Hepatocyte (in vitro differentiated cells): ENCODE data around the gene MTHFD1L. TPM values are rescaled to one million over a fixed set of nuclear protein-coding genes. Genes with fewer than 3 reads are reported as not detected.
A peak's percentile ranks its signal among the peaks of the same experiment; 100 is the strongest.

Experiments used
- DNase-seq: peaks from one replicate; pipeline ENCODE4 v3.0.0-alpha.2; 2016; ENCODE audit warnings: low spot score
- H2AFZ ChIP-seq: fragments of 200-600 bp; sonication (generic); 2 replicates; pipeline ENCODE4 v1.6.0; 2016; ENCODE audit warnings: antibody characterized with exemption, mild to moderate bottlenecking
- H3K27ac ChIP-seq: fragments of 200-600 bp; sonication (generic); 2 replicates; pipeline ENCODE4 v1.5.1; 2016; ENCODE audit warnings: mild to moderate bottlenecking
- H3K27me3 ChIP-seq: fragments of 200-600 bp; sonication (generic); 2 replicates; pipeline ENCODE4 v1.6.1; 2016
- H3K36me3 ChIP-seq: fragments of 200-600 bp; sonication (generic); replicated peaks from 2 replicates; pipeline ENCODE4 v1.5.1; 2016; ENCODE audit warnings: low read depth; ENCODE audit not compliant: insufficient read depth
- H3K4me1 ChIP-seq: fragments of 200-600 bp; sonication (generic); 2 replicates; pipeline ENCODE4 v1.5.1; 2016; ENCODE audit warnings: mild to moderate bottlenecking, moderate library complexity; ENCODE audit not compliant: insufficient read depth
- H3K4me2 ChIP-seq: fragments of 200-600 bp; sonication (generic); 2 replicates; pipeline ENCODE4 v1.6.0; 2016
- H3K4me3 ChIP-seq: fragments of 200-600 bp; sonication (generic); 2 replicates; pipeline ENCODE4 v1.5.1; 2016; ENCODE audit warnings: mild to moderate bottlenecking
- H3K79me2 ChIP-seq: fragments of 200-600 bp; sonication (generic); 2 replicates; pipeline ENCODE4 v1.6.0; 2017; ENCODE audit warnings: mild to moderate bottlenecking
- H3K9me2 ChIP-seq: fragments of 200-600 bp; sonication (generic); replicated peaks from 2 replicates; pipeline ENCODE4 v1.6.0; 2017; ENCODE audit warnings: mild to moderate bottlenecking; ENCODE audit not compliant: insufficient read depth
- H3K9me3 ChIP-seq: fragments of 200-600 bp; sonication (generic); 2 replicates; pipeline ENCODE4 v1.5.1; 2016; ENCODE audit warnings: low read depth, mild to moderate bottlenecking
- H4K20me1 ChIP-seq: fragments of 200-600 bp; sonication (generic); 2 replicates; pipeline ENCODE4 v1.6.0; 2016; ENCODE audit warnings: mild to moderate bottlenecking; ENCODE audit not compliant: insufficient read depth, poor library complexity, severe bottlenecking
- CTCF ChIP-seq: fragments of 200-600 bp; sonication (generic); IDR thresholded peaks from 2 replicates; pipeline ENCODE4 v1.5.1; 2016; ENCODE audit warnings: antibody characterized with exemption, mild to moderate bottlenecking; ENCODE audit not compliant: poor library complexity
- EZH2 ChIP-seq: fragments of 200-600 bp; sonication (generic); IDR thresholded peaks from 2 replicates; pipeline ENCODE4 v1.6.1; 2016; ENCODE audit warnings: antibody characterized with exemption, mild to moderate bottlenecking, borderline replicate concordance
- EZH2phosphoT487 ChIP-seq: fragments of 200-600 bp; sonication (generic); IDR thresholded peaks from one replicate; pipeline ENCODE4 v1.6.1; 2018; ENCODE audit warnings: antibody characterized with exemption, mild to moderate bottlenecking, low read depth, moderate library complexity; ENCODE audit not compliant: unreplicated experiment, severe bottlenecking
- WGBS: methylation state at CpG from one replicate; pipeline ENCODE4 v1.1.6; 2016; ENCODE audit warnings: low lambda C conversion rate; ENCODE audit errors: missing lambda C conversion rate; 5-methylcytosine and 5-hydroxymethylcytosine counted together
- polyA plus RNA-seq: library from polyadenylated mRNA; unstranded; fragments of >200 nt; fragmentation: Nextera tagmentation; extraction: Ambion mirVana; gene quantifications from 2 replicates; pipeline ENCODE4 v1.2.1, GENCODE V29; 2016
- total RNA-seq: library from RNA; depleted of rRNA; stranded (reverse); fragments of >200 nt; gene quantifications from 2 replicates; pipeline ENCODE4 v1.2.3, GENCODE V29; 2014

MTHFD1L gene
- total and polyA plus RNA-seq, 2 experiments from 2014 or later: 28.4 to 30.8 TPM

GRCh38 chr6:151131324-151132007, 266.0 kb downstream of the MTHFD1L start:
- no peaks in the 10 kb centered on the region for H3K27me3 ChIP-seq
- no peak overlapping the region for H3K27ac ChIP-seq
- WGBS: 82% methylated on average over 3 of the region's 3 CpGs
- H3K36me3 ChIP-seq: no peaks in the 10 kb centered on the region
- H3K4me3 ChIP-seq: no peak overlapping the region
- DNase-seq: no peak
- H3K4me2 ChIP-seq: no peak overlapping the region
- no peaks in the 10 kb centered on the region for H3K9me3 ChIP-seq
- H3K4me1 ChIP-seq: no peaks in the 10 kb centered on the region
- TF ChIP-seq EZH2 (no peak), CTCF (no peak), EZH2phosphoT487 (no peak)
- H2AFZ ChIP-seq: no peak overlapping the region
- no peaks in the 10 kb centered on the region for H3K79me2 ChIP-seq
- no peaks in the 10 kb centered on the region for H3K9me2 ChIP-seq
- no peaks in the 10 kb centered on the region for H4K20me1 ChIP-seq

- Histone ChIP-seq H3K4me3 (no peak overlapping the region), H3K9me3 (no peaks in the 10 kb centered on the region)
- WGBS: 32% methylated on average over 12 of the region's 12 CpGs
Measured at GRCh38 chr6:151136141-151136755, 270.7 kb downstream of the MTHFD1L start.

GRCh38 chr6:151137542-151137941, 272.0 kb downstream of the MTHFD1L start:
- WGBS: 75% methylated on average over 6 of the region's 6 CpGs
- no peak for DNase-seq
- H3K27ac ChIP-seq: no peak overlapping the region
- no peak overlapping the region for H3K4me2 ChIP-seq
- no peaks in the 10 kb centered on the region for H3K36me3 ChIP-seq
- no peaks in the 10 kb centered on the region for H3K9me2 ChIP-seq
- H3K9me3 ChIP-seq: no peaks in the 10 kb centered on the region
- H2AFZ ChIP-seq: no peak overlapping the region
- TF ChIP-seq CTCF (no peak), EZH2 (no peak), EZH2phosphoT487 (no peak)
- no peaks in the 10 kb centered on the region for H3K79me2 ChIP-seq
- no peak overlapping the region for H3K4me3 ChIP-seq
- no peaks in the 10 kb centered on the region for H4K20me1 ChIP-seq
- no peaks in the 10 kb centered on the region for H3K27me3 ChIP-seq
- no peaks in the 10 kb centered on the region for H3K4me1 ChIP-seq

More at GRCh38 chr6:151136141-151136755, 270.7 kb downstream of the MTHFD1L start:
- H3K4me1 ChIP-seq: no peaks in the 10 kb centered on the region
- no peaks in the 10 kb centered on the region for H4K20me1 ChIP-seq
- DNase-seq: peak; percentile 22
- no peak for TF ChIP-seq EZH2
- no peak for TF ChIP-seq CTCF
- no peak for TF ChIP-seq EZH2phosphoT487
- no peak overlapping the region for H3K27ac ChIP-seq
- H3K9me2 ChIP-seq: no peaks in the 10 kb centered on the region
- H3K36me3 ChIP-seq: no peaks in the 10 kb centered on the region
- peak overlapping the region; percentile 68 for H3K4me2 ChIP-seq
- peak overlapping the region; percentile 29 for H2AFZ ChIP-seq
- H3K79me2 ChIP-seq: no peaks in the 10 kb centered on the region
- H3K27me3 ChIP-seq: no peaks in the 10 kb centered on the region
